ENCODE measurements around the gene CHMP1B. TPM values are rescaled to one million over a fixed set of nuclear protein-coding genes. Genes with fewer than 3 reads are reported as not detected.

The CHMP1B gene
- total RNA-seq, 4 donors from 2014 or later = 75.4 to 99.5 (median 85.9) TPM

DNA sequence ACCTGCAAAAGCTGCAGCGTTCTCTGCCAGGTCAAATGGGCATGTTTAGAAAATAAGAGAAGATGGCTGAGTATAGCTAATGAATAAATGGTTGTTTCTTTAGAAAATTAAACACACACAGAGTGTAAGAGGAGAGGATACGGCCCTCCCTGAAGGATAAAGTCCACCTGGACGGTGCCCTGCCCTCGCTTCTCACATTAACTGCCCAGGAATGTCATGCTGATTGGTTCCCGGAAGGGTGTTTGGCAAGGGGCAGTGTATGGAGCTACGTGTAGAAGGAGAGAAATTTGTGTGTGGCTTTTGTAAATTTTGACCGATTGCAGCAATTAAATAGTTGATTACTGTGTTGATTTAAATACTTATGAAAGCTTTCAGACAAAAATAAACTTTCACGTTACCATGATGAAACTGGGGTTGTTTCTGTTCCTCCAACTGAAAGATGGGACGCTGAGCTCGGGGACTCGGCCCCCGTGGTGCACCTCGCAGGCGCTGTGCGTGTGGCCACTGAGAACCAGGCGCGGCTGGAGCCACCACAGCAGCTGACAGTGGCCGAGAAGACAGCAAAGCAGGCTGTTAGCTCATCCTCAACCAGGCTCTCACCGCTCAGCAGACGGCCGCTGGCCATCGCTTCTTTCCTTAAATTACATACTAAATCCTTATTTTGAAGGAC is 34.2 kb downstream of the CHMP1B start:
- Histone ChIP-seq H3K4me1 (peaks cover 6 to 25% of the 10 kb centered on the region in 2 donors), H3K9me3 (no peaks in the 10 kb centered on the region), H3K27me3 (no peaks in the 10 kb centered on the region), H3K36me3 (peaks cover 15 to 35% of the 10 kb centered on the region in 2 donors), H3K27ac (no peak overlapping the region), H3K4me3 (replicated peaks in 1 of 3) (no peak overlapping the region)
- intact Hi-C loops (cut with DNase I) = no loop called here
- 88 to 92% methylated on average over 22 of the region's 22 CpGs for WGBS, 2 donors
- no peak for DNase-seq
- TF ChIP-seq CTCF (IDR thresholded peaks at IDR 0.05) (no peak), POLR2A (IDR thresholded peaks at IDR 0.05) (no peak)

DNA sequence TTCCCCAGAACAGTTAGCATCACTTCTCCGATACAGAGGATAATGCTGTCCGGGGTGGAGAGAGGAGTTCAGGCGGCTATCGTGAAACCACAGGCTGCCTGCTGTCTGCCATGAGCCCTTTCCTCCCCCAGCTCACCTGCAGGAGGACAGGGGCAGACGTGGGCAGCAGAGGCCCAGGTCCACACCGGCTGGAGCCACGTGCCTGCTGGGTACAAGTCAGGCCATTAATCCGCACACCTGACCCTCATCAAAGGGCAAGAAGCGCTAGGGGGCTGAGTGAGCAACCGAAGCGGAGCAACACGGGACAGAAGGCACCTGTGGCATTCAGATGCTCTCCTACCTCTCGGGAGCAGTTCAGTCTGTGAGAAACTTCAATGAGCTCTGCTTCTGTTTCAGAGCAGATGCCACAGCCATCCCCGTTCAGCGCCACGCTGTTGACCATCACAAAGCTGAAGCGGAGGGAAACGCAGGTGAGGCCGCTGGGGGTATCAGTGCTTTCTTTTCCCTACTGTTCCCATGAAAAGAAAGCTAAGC is 35.4 kb downstream of the CHMP1B start:
- TF ChIP-seq CTCF (IDR thresholded peaks at IDR 0.05) (no peak), POLR2A (IDR thresholded peaks at IDR 0.05) (no peak)
- no peaks in the 10 kb centered on the region for H3K9me3 ChIP-seq
- peaks cover 6 to 18% of the 10 kb centered on the region in 2 donors for H3K4me1 ChIP-seq
- intact Hi-C loops (cut with DNase I) = no loop called here
- H3K36me3 ChIP-seq = peaks cover 20 to 40% of the 10 kb centered on the region in 2 donors
- no peak overlapping the region for H3K4me3 ChIP-seq (replicated peaks in 1 of 3)
- 92% methylated on average over 15 to 19 of the region's 19 CpGs for WGBS, 2 donors
- H3K27ac ChIP-seq = no peak overlapping the region
- no peak for DNase-seq
- no peaks in the 10 kb centered on the region for H3K27me3 ChIP-seq

DNA sequence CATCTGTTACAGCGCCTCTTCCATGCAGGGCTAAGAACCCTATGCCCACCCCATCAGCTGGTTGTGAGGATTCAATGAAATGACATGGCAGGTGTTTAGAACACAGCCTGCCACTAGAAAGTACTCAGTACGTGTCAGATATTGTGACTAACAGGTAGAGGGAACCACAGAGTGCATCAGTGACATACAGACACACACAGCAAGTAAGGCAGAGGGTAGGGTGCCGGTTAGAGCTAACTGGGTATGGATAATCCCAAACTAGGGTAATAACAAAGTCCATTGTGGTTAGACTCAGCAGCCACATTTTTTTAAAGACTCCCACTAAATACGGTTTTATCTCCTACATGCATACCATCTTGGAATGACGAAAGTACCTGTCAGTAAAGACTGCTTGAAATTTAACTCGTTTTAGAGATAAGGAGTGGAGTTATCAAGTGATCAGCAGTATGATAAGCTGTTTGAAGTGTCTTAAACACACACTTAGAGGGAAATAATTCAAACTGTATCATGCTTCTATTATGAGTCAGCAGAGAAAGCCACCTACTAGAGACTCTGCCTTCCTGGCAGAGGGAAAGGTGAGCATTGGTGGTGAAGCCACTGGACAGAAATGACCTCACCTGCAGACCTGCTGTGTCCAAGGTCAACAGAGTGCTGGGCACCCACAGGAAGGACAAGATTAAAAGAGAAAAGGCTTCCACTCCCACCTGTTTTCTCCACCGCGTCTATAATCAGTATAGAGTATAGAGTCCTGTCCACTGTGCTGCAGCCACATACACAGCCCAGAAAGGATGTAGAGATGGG is 36.3 kb downstream of the CHMP1B start:
- Histone ChIP-seq H3K4me3 (replicated peaks in 1 of 3) (no peak overlapping the region), H3K27ac (no peak overlapping the region), H3K9me3 (no peaks in the 10 kb centered on the region), H3K27me3 (no peaks in the 10 kb centered on the region), H3K36me3 (peaks cover 20 to 40% of the 10 kb centered on the region in 2 donors), H3K4me1 (peaks cover 6 to 13% of the 10 kb centered on the region in 2 donors)
- DNase-seq = no peak
- intact Hi-C loops (cut with DNase I) = no loop called here
- WGBS, 2 donors = 84% methylated on average over 8 of the region's 8 CpGs
- TF ChIP-seq POLR2A (IDR thresholded peaks at IDR 0.05) = no peak

DNA sequence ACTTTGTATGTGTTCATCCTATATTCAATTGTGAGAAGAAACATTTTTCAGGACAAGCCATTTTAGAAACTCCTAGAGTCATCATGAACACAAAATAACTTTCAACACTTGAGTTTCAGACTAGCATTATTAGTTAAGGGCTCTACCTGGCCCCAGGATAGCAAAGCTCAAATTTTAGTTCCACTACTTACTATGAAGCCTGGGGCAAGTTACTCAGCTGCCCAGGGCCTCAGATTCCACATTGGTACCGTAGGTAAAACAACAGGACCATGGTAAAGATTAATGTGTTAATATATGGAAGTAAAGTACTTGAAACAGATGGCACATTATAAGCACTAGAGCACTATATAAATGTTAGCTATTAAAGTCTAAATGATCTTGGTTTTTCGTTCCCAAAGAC is 37.5 kb downstream of the CHMP1B start:
- intact Hi-C loops (cut with DNase I) = no loop called here
- TF ChIP-seq CTCF (IDR thresholded peaks at IDR 0.05) (no peak), POLR2A (IDR thresholded peaks at IDR 0.05) (no peak)
- H3K27ac ChIP-seq = no peak overlapping the region
- H3K27me3 ChIP-seq = no peaks in the 10 kb centered on the region
- peaks cover 1 to 4% of the 10 kb centered on the region in 2 donors for H3K4me1 ChIP-seq
- no peak for DNase-seq
- H3K36me3 ChIP-seq = peaks cover 20 to 43% of the 10 kb centered on the region in 2 donors
- no peak overlapping the region for H3K4me3 ChIP-seq (replicated peaks in 1 of 3)
- no peaks in the 10 kb centered on the region for H3K9me3 ChIP-seq
- WGBS, 2 donors = 94 to 100% methylated on average over 2 of the region's 2 CpGs

DNA sequence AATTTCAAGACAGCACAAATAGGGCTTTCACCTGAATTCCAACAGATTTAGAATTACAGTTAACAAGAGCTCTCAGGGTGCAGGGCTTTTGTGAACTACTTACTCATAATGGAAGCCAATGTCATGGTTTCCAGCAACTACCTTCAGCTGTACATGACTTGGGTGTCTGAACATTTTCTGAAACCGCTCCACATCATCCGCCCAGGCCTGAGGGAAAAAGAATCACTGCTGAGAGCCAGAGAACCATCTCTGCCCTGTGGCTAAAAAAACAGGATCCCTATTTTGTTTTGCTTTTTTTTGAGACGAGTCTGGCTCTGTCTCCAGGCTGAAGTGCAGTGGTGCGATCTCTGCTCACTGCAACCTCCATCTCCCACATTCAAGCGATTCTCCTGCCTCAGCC is 38.1 kb downstream of the CHMP1B start:
- H3K9me3 ChIP-seq = no peaks in the 10 kb centered on the region
- intact Hi-C loops (cut with DNase I) = no loop called here
- TF ChIP-seq CTCF (IDR thresholded peaks at IDR 0.05) = no peak
- no peak for TF ChIP-seq POLR2A (IDR thresholded peaks at IDR 0.05)
- WGBS, 2 donors = 96 to 99% methylated on average over 5 of the region's 5 CpGs
- H3K4me3 ChIP-seq (replicated peaks in 1 of 3) = no peak overlapping the region
- H3K36me3 ChIP-seq = peaks cover 20 to 43% of the 10 kb centered on the region in 2 donors
- no peak overlapping the region for H3K27ac ChIP-seq
- DNase-seq = no peak
- no peaks in the 10 kb centered on the region for H3K27me3 ChIP-seq
- H3K4me1 ChIP-seq = no peaks in the 10 kb centered on the region
